Keratinocyte (primary cell): ENCODE results near the gene NFAM1. TPM values are rescaled to one million over a fixed set of nuclear protein-coding genes. Genes with fewer than 3 reads are reported as not detected.

Source experiments
- DNase-seq: peaks from one replicate; pipeline ENCODE4 v3.0.0-alpha.2; 2011; ENCODE audit warnings: low read depth, missing footprints, low spot score
- FAIRE-seq: peaks from 2 replicates; lab custom pipeline; 2011; peaks lifted over from hg19 to GRCh38; lab: Jason Lieb, UNC
- H2AFZ ChIP-seq: 2 replicates; pipeline ENCODE4 v1.6.0; 2012; ENCODE audit warnings: low read length, control low read depth, inconsistent platforms; ENCODE audit not compliant: control insufficient read depth
- H3K27ac ChIP-seq: 2 replicates; pipeline ENCODE4 v1.5.1; 2011; ENCODE audit warnings: low read length; ENCODE audit not compliant: control insufficient read depth, insufficient read depth
- H3K27me3 ChIP-seq: 3 replicates; pipeline ENCODE4 v1.6.0; 2011; ENCODE audit warnings: low read length; ENCODE audit not compliant: control insufficient read depth, insufficient read depth; ENCODE audit errors: extremely low read depth
- H3K36me3 ChIP-seq, 2 experiments: 2 replicates in 1 of 2; 3 replicates in 1 of 2; pipeline ENCODE4 v1.5.1; 2011; ENCODE audit warnings: low read length in 2 of 2, mild to moderate bottlenecking in 1 of 2; ENCODE audit not compliant: control insufficient read depth in 2 of 2, insufficient read depth in 2 of 2; ENCODE audit errors: extremely low read depth in 1 of 2
- H3K4me1 ChIP-seq: 3 replicates; pipeline ENCODE4 v1.5.1; 2011; ENCODE audit warnings: low read length; ENCODE audit not compliant: control insufficient read depth, insufficient read depth; ENCODE audit errors: extremely low read depth
- H3K4me2 ChIP-seq: 3 replicates; pipeline ENCODE4 v1.6.0; 2011; ENCODE audit warnings: low read depth, low read length; ENCODE audit not compliant: control insufficient read depth, insufficient read depth; ENCODE audit errors: extremely low read depth
- H3K4me3 ChIP-seq, 3 experiments: fragments of 200-600 bp in 1 of 3; sonication (generic) in 1 of 3; 2 replicates in 2 of 3; 3 replicates in 1 of 3; pipeline ENCODE4 v1.5.1; 2011 to 2016; ENCODE audit warnings: low read length in 3 of 3, mild to moderate bottlenecking in 3 of 3, control low read depth in 2 of 3, inconsistent platforms in 1 of 3, low read depth in 1 of 3, mixed read lengths in 1 of 3, mixed run types in 1 of 3, moderate library complexity in 1 of 3; ENCODE audit not compliant: control insufficient read depth in 2 of 3, insufficient read depth in 2 of 3; ENCODE audit errors: extremely low read depth in 1 of 3
- H3K79me2 ChIP-seq: 2 replicates; pipeline ENCODE4 v1.6.0; 2012; ENCODE audit warnings: low read length; ENCODE audit not compliant: control insufficient read depth, insufficient read depth
- H3K9ac ChIP-seq: 3 replicates; pipeline ENCODE4 v1.6.0; 2011; ENCODE audit warnings: low read length; ENCODE audit not compliant: control insufficient read depth, insufficient read depth; ENCODE audit errors: extremely low read depth
- H3K9me1 ChIP-seq: 3 replicates; pipeline ENCODE4 v1.6.0; 2011; ENCODE audit warnings: low read length; ENCODE audit not compliant: control insufficient read depth, insufficient read depth; ENCODE audit errors: extremely low read depth
- H3K9me3 ChIP-seq: 2 replicates; pipeline ENCODE4 v1.5.1; 2012; ENCODE audit warnings: low read depth, low read length; ENCODE audit not compliant: control insufficient read depth
- H4K20me1 ChIP-seq: 3 replicates; pipeline ENCODE4 v1.6.0; 2011; ENCODE audit warnings: low read length; ENCODE audit not compliant: control insufficient read depth, insufficient read depth; ENCODE audit errors: extremely low read depth
- EZH2 ChIP-seq: IDR thresholded peaks from one replicate; pipeline ENCODE4 v1.6.1; 2012; ENCODE audit warnings: inconsistent platforms, mild to moderate bottlenecking, low read length, moderate library complexity
- dilution Hi-C: fragments of 300-500 bp; cut with MboI; formaldehyde crosslinking; loops from one replicate; pipeline ENCODE4 v1.7.0; 2020; ENCODE audit warnings: low sequenced_read_pairs; ENCODE audit not compliant: extremely low pct_ligation_motif_present
- polyA minus RNA-seq, 3 experiments: library from RNA; depleted of rRNA, polyadenylated mRNA; stranded (reverse); fragments of >200 nt; gene quantifications; 1 replicate in 1 of 3; 2 replicates in 1 of 3; 3 replicates in 1 of 3; pipeline ENCODE4 v1.2.3, GENCODE V29; 2011
- polyA plus RNA-seq, 5 experiments: library from polyadenylated mRNA; depleted of rRNA in 3 of 5; stranded (reverse) in 3 of 5; stranded (forward) in 1 of 5; unstranded in 1 of 5; fragments of >200 nt; gene quantifications; 1 replicate in 1 of 5; 2 replicates in 3 of 5; 3 replicates in 1 of 5; pipeline versions ENCODE4 v1.2.1 to v1.2.3, GENCODE V29; 2011 to 2012; ENCODE audit warnings: missing spikeins in 2 of 5, low read depth in 1 of 5, low replicate concordance in 1 of 5
- TF ChIP-seq, protein P1 (sequence below), 3 experiments: IDR thresholded peaks in 1 of 3; conservative IDR thresholded peaks in 1 of 3; optimal IDR thresholded peaks in 1 of 3; 2 replicates in 2 of 3; 3 replicates in 1 of 3; pipeline versions ENCODE3 to v1.5.1; 2011; ENCODE audit warnings: low read length in 3 of 3, mild to moderate bottlenecking in 3 of 3, moderate library complexity in 2 of 3, control low read depth in 1 of 3, inconsistent platforms in 1 of 3; ENCODE audit not compliant: insufficient read depth in 2 of 3; ENCODE audit errors: extremely low read depth in 1 of 3

Gene NFAM1, protein sequence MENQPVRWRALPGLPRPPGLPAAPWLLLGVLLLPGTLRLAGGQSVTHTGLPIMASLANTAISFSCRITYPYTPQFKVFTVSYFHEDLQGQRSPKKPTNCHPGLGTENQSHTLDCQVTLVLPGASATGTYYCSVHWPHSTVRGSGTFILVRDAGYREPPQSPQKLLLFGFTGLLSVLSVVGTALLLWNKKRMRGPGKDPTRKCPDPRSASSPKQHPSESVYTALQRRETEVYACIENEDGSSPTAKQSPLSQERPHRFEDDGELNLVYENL
- polyA plus RNA-seq (0.05 TPM in 1 of 3 replicates, not detected in the others), polyA minus RNA-seq (0.16 TPM in 1 of 3 replicates, not detected in the others)
- polyA plus RNA-seq (2011; ENCODE audit: low read depth): not detected
- 0.03 and 0.05 TPM in 2 replicates for polyA plus RNA-seq (2011; cell fraction: cytosol; rRNA removed)
- 0.01 and 0.09 TPM in 2 replicates for polyA plus RNA-seq (2011; cell fraction: nucleus; rRNA removed)
- polyA plus RNA-seq (2012; ENCODE audit: low replicate concordance): 0.01 TPM in 1 of 2 replicates, not detected in the other
- polyA minus RNA-seq (2011; cell fraction: cytosol; rRNA and poly(A)+ RNA removed): not detected
- polyA minus RNA-seq (2011; cell fraction: nucleus; rRNA and poly(A)+ RNA removed): not detected in 2 replicates

DNA sequence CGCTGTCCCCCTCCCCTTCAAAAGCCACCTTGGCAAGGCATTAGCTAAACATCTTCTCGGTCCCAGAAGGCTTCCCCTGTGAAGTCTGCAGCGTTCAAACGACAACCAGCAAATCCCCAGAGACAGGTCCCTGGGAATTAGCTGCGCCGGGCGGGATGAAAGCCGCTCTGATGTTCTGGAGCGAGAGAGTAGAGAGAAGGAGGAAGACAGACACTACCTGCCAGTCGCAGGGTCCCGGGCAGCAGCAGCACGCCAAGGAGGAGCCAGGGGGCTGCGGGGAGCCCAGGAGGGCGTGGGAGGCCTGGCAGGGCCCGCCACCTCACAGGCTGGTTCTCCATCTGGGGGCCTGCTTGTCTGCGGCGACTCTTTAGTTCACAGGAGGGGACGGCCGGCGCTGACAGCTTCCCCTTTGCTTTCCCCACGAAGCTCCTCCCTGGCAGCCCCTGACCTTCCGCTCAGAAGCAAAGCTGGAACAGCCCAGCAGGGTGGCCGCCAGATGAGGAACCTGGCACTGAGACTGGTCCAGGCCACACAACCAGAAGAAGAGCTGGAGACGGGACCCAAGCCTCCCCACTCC, at the start of gene NFAM1:
Gene NFAM1 (minus strand): TSS at position 384 of the 577 bp plus-strand sequence. CDS start 46 bp downstream, at position 338.
- dilution Hi-C loops: no loop called here
- DNase-seq: no peak

GRCh38 chr22:42475122-42475521, 42.9 kb upstream of the NFAM1 start:
- H3K27ac ChIP-seq: no peak overlapping the region
- no peaks in the 10 kb centered on the region for H3K4me1 ChIP-seq
- dilution Hi-C loops: no loop called here
- H3K9me1 ChIP-seq: no peaks in the 10 kb centered on the region
- H3K9me3 ChIP-seq: no peaks in the 10 kb centered on the region
- no peaks in the 10 kb centered on the region for H3K36me3 ChIP-seq
- no peak overlapping the region for H2AFZ ChIP-seq
- no peak for DNase-seq
- no peaks in the 10 kb centered on the region for H3K27me3 ChIP-seq
- H3K4me3 ChIP-seq: no peak overlapping the region
- H3K9ac ChIP-seq: no peak overlapping the region
- no peaks in the 10 kb centered on the region for H3K79me2 ChIP-seq
- TF ChIP-seq EZH2: no peak
- TF ChIP-seq, protein P1, sequence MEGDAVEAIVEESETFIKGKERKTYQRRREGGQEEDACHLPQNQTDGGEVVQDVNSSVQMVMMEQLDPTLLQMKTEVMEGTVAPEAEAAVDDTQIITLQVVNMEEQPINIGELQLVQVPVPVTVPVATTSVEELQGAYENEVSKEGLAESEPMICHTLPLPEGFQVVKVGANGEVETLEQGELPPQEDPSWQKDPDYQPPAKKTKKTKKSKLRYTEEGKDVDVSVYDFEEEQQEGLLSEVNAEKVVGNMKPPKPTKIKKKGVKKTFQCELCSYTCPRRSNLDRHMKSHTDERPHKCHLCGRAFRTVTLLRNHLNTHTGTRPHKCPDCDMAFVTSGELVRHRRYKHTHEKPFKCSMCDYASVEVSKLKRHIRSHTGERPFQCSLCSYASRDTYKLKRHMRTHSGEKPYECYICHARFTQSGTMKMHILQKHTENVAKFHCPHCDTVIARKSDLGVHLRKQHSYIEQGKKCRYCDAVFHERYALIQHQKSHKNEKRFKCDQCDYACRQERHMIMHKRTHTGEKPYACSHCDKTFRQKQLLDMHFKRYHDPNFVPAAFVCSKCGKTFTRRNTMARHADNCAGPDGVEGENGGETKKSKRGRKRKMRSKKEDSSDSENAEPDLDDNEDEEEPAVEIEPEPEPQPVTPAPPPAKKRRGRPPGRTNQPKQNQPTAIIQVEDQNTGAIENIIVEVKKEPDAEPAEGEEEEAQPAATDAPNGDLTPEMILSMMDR (optimal IDR thresholded peaks at IDR 0.05 in 1 of 3, IDR thresholded peaks at IDR 0.05 in 1 of 3, conservative IDR thresholded peaks at IDR 0.05 in 1 of 3; ENCODE audit: extremely low read depth in 1 of 3, insufficient read depth in 2 of 3, low read length in 3 of 3): no peak
- no peak overlapping the region for H3K4me2 ChIP-seq
- no peaks in the 10 kb centered on the region for H4K20me1 ChIP-seq
- FAIRE-seq: no peak

More for the DNA sequence above, at the start of gene NFAM1:
- Histone ChIP-seq H3K36me3 (no peaks in the 10 kb centered on the region), H3K4me1 (peaks cover 19% of the 10 kb centered on the region), H3K27ac (no peak within 1 kb of the TSS), H3K4me2 (no peak within 1 kb of the TSS), H3K9me3 (no peaks in the 10 kb centered on the region), H2AFZ (no peak within 1 kb of the TSS), H3K9me1 (no peaks in the 10 kb centered on the region), H4K20me1 (no peaks in the 10 kb centered on the region), H3K9ac (no peak within 1 kb of the TSS), H3K27me3 (peaks cover 47% of the 10 kb centered on the region), H3K4me3 (no peak within 1 kb of the TSS), H3K79me2 (no peaks in the 10 kb centered on the region)
- TF ChIP-seq, protein P1 (optimal IDR thresholded peaks at IDR 0.05 in 1 of 3, IDR thresholded peaks at IDR 0.05 in 1 of 3, conservative IDR thresholded peaks at IDR 0.05 in 1 of 3; ENCODE audit: extremely low read depth in 1 of 3, insufficient read depth in 2 of 3, low read length in 3 of 3): no peak
- TF ChIP-seq EZH2: no peak
- FAIRE-seq: no peak
